Omental fat pad (tissue), 4 donors: ENCODE results near the gene ADK. TPM values are rescaled to one million over a fixed set of nuclear protein-coding genes. Genes with fewer than 3 reads are reported as not detected.
"Not testable (repeated sequence)": the region's sequence is repeated elsewhere in the genome, so short reads cannot be mapped to it uniquely, and the experiment has no call there.

Experiments used
- ATAC-seq: fragments of 150-250 bp; one replicate; pipeline ENCODE4 v1.9.1; 2016; ENCODE audit warnings: mild to moderate bottlenecking, moderate library complexity; ENCODE audit not compliant: low FRiP score
- DNase-seq: peaks from one replicate; pipeline ENCODE4 v3.0.0-alpha.2; 2019; ENCODE audit warnings: low spot score
- CTCF ChIP-seq, 3 donors: fragments of 450-650 bp; IDR thresholded peaks; one replicate each; pipeline ENCODE4 v1.5.1; 2016 to 2017; ENCODE audit warnings: antibody characterized with exemption in 3 of 3, mild to moderate bottlenecking in 3 of 3, moderate library complexity in 2 of 3
- total RNA-seq, 4 donors: library from RNA; depleted of rRNA; stranded (reverse); fragments of >200 nt; gene quantifications; one replicate each; pipeline ENCODE4 v1.1.0, GENCODE V29; 2016

Gene ADK
- total RNA-seq, 4 donors from 2014 or later: 19.4 to 23.3 (median 22.0) TPM

- ATAC-seq (no peak), DNase-seq (no peak)
- TF ChIP-seq CTCF (IDR thresholded peaks at IDR 0.05): no peak
Observed at GRCh38 chr10:74460812-74461211, 309.8 kb downstream of the ADK start.

GRCh38 chr10:74474022-74474713 is 323.1 kb downstream of the ADK start:
- no peak for ATAC-seq
- no peak for DNase-seq
- TF ChIP-seq CTCF (IDR thresholded peaks at IDR 0.05): no peak

- not testable (repeated sequence) for DNase-seq, ATAC-seq
Observed at GRCh38 chr10:74476162-74476706, 325.2 kb downstream of the ADK start.

GRCh38 chr10:74480778-74481177 is 329.8 kb downstream of the ADK start:
- no peak for ATAC-seq
- TF ChIP-seq CTCF (IDR thresholded peaks at IDR 0.05): no peak
- no peak for DNase-seq

- TF ChIP-seq CTCF (IDR thresholded peaks at IDR 0.05): no peak
- no peak for DNase-seq
- no peak for ATAC-seq
Observed at GRCh38 chr10:74483356-74483755, 332.3 kb downstream of the ADK start.

- no peak for TF ChIP-seq CTCF (IDR thresholded peaks at IDR 0.05)
- ATAC-seq (no peak), DNase-seq (no peak)
Observed at GRCh38 chr10:74485283-74485682, 334.3 kb downstream of the ADK start.

GRCh38 chr10:74486659-74487058 is 335.6 kb downstream of the ADK start:
- no peak for ATAC-seq
- DNase-seq: no peak
- TF ChIP-seq CTCF (IDR thresholded peaks at IDR 0.05): no peak
